GM12878 (cell line): ENCODE measurements around the gene RALGPS2.

Source experiments
- CHD4 ChIP-seq: fragments of 200-600 bp; sonication (generic); IDR thresholded peaks from 2 replicates; pipeline ENCODE4 v1.6.1; 2016; ENCODE audit warnings: mild to moderate bottlenecking
- EZH2 ChIP-seq: IDR thresholded peaks from 2 replicates; pipeline ENCODE4 v1.6.1; 2012; ENCODE audit warnings: low read depth, mild to moderate bottlenecking, control low read depth, inconsistent platforms, low read length, borderline replicate concordance; ENCODE audit not compliant: control insufficient read depth

- TF ChIP-seq CHD4 = no peak
- no peak for TF ChIP-seq EZH2
Observed at GRCh38 chr1:178689769-178690168, 35.3 kb upstream of the RALGPS2 start.
